Suprapubic skin (tissue), 4 donors: ENCODE results near the gene SRRM2. TPM values are rescaled to one million over a fixed set of nuclear protein-coding genes. Genes with fewer than 3 reads are reported as not detected.
A peak's percentile ranks its signal among the peaks of the same experiment; 100 is the strongest.

Experiments
- DNase-seq, 2 donors: peaks; one replicate each; pipeline ENCODE4 v3.0.0-alpha.2; 2019; ENCODE audit warnings: low spot score in 2 of 2
- H3K27ac ChIP-seq: fragments of 200-600 bp; sonication (generic); one replicate; pipeline ENCODE4 v1.5.1; 2019
- H3K27me3 ChIP-seq: fragments of 200-600 bp; sonication (generic); one replicate; pipeline ENCODE4 v1.5.1; 2019
- H3K36me3 ChIP-seq: fragments of 200-600 bp; sonication (generic); one replicate; pipeline ENCODE4 v1.5.1; 2019
- H3K4me1 ChIP-seq: fragments of 200-600 bp; sonication (generic); one replicate; pipeline ENCODE4 v1.5.1; 2019
- H3K4me3 ChIP-seq: fragments of 200-600 bp; sonication (generic); one replicate; pipeline ENCODE4 v1.5.1; 2019; ENCODE audit warnings: mild to moderate bottlenecking
- H3K9me3 ChIP-seq: fragments of 200-600 bp; sonication (generic); one replicate; pipeline ENCODE4 v1.5.1; 2019
- EP300 ChIP-seq: sonication (generic); formaldehyde crosslinking; IDR thresholded peaks from one replicate; pipeline ENCODE4 v1.6.1; 2017; ENCODE audit warnings: antibody characterized with exemption
- POLR2A ChIP-seq, 2 donors: fragments of 450-650 bp; IDR thresholded peaks; one replicate each; pipeline ENCODE4 v1.6.1; 2017; ENCODE audit warnings: antibody characterized with exemption in 2 of 2, mild to moderate bottlenecking in 2 of 2, moderate library complexity in 2 of 2
- POLR2AphosphoS5 ChIP-seq, 3 donors: sonication (generic); formaldehyde crosslinking; IDR thresholded peaks; one replicate each; pipeline ENCODE4 v1.6.1; 2017; ENCODE audit warnings: antibody characterized with exemption in 3 of 3
- WGBS: methylation state at CpG from one replicate; pipeline ENCODE4 v1.1.5; 2018; 5-methylcytosine and 5-hydroxymethylcytosine counted together
- total RNA-seq, 4 donors: library from RNA; depleted of rRNA; stranded (reverse); fragments of >200 nt; gene quantifications; one replicate each; pipeline ENCODE4 v1.1.0, GENCODE V29; 2016
- TF ChIP-seq, protein P1 (sequence below), 2 donors: fragments of 200-600 bp in 1 of 2; fragments of 450-650 bp in 1 of 2; sonication (generic) in 1 of 2; IDR thresholded peaks; one replicate each; pipeline ENCODE4 v1.5.1; 2016 to 2019; ENCODE audit warnings: antibody characterized with exemption in 2 of 2, mild to moderate bottlenecking in 1 of 2, moderate library complexity in 1 of 2

SRRM2 gene
- total RNA-seq, 4 donors from 2014 or later, result 484 to 1,595 (median 654) TPM

GRCh38 chr16:2795395-2796143 is 43.1 kb downstream of the SRRM2 start:
- H3K4me3 ChIP-seq, result no peak overlapping the region
- no peak for TF ChIP-seq POLR2A (IDR thresholded peaks at IDR 0.05)
- TF ChIP-seq POLR2AphosphoS5 (IDR thresholded peaks at IDR 0.05), result no peak
- H3K27me3 ChIP-seq, result peaks cover 44% of the 10 kb centered on the region
- H3K27ac ChIP-seq, result no peak overlapping the region
- peaks cover 3% of the 10 kb centered on the region for H3K4me1 ChIP-seq
- 54% methylated on average over 7 of the region's 7 CpGs for WGBS
- no peaks in the 10 kb centered on the region for H3K9me3 ChIP-seq
- DNase-seq, result no peak
- no peaks in the 10 kb centered on the region for H3K36me3 ChIP-seq

DNA sequence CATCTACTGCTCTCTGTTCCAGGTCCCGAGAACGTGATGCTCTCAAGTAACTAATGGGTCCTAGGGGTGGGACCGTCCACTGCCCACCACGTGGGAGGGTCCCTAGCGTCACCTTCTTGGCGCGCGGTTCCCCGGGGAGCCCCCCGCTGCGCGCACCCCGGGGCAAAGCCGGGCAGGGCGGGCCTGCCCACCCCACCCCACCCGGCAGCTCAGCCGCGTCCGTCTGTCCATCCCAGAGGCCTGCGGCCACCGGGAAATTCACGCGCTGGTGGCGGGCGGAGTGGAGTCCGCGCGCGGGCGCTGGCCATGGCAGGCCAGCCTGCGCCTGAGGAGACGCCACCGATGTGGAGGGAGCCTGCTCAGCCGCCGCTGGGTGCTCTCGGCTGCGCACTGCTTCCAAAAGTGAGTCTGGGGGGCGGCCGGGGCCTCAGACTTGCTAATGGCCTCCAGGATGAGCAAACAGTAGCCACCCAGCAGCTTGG is 46.3 kb downstream of the SRRM2 start:
- H3K9me3 ChIP-seq, result no peaks in the 10 kb centered on the region
- 56% methylated on average over 5 of the region's 39 CpGs for WGBS
- DNase-seq, result peak; percentile 54 to 70
- H3K4me3 ChIP-seq, result no peak overlapping the region
- no peak overlapping the region for H3K27ac ChIP-seq
- peaks cover 3% of the 10 kb centered on the region for H3K4me1 ChIP-seq
- TF ChIP-seq, protein P1, sequence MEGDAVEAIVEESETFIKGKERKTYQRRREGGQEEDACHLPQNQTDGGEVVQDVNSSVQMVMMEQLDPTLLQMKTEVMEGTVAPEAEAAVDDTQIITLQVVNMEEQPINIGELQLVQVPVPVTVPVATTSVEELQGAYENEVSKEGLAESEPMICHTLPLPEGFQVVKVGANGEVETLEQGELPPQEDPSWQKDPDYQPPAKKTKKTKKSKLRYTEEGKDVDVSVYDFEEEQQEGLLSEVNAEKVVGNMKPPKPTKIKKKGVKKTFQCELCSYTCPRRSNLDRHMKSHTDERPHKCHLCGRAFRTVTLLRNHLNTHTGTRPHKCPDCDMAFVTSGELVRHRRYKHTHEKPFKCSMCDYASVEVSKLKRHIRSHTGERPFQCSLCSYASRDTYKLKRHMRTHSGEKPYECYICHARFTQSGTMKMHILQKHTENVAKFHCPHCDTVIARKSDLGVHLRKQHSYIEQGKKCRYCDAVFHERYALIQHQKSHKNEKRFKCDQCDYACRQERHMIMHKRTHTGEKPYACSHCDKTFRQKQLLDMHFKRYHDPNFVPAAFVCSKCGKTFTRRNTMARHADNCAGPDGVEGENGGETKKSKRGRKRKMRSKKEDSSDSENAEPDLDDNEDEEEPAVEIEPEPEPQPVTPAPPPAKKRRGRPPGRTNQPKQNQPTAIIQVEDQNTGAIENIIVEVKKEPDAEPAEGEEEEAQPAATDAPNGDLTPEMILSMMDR (IDR thresholded peaks at IDR 0.05), result no peak
- no peak for TF ChIP-seq POLR2AphosphoS5 (IDR thresholded peaks at IDR 0.05)
- no peak for TF ChIP-seq POLR2A (IDR thresholded peaks at IDR 0.05)
- TF ChIP-seq EP300, result no peak
- peaks cover 21% of the 10 kb centered on the region for H3K27me3 ChIP-seq
- H3K36me3 ChIP-seq, result no peaks in the 10 kb centered on the region

DNA sequence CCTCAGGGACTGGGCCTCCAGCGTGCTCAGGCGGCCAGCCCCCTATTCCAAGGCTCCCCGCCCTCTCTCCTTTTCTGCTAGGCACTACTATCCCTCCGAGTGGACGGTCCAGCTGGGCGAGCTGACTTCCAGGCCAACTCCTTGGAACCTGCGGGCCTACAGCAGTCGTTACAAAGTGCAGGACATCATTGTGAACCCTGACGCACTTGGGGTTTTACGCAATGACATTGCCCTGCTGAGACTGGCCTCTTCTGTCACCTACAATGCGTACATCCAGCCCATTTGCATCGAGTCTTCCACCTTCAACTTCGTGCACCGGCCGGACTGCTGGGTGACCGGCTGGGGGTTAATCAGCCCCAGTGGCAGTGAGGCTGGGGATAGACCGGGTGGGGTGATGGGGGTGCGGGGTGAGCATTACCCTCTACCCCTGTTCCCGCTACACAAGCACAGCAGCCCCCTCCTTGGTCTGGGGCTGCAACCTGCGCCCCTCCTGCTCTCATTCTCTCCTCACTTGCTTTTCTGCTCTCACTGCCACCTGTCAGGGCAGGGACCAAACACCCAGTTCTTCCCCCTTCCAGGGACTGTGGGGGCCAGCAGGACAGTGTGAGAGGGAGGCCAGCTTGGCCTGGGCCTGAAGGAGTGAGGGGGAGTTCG is 46.9 kb downstream of the SRRM2 start:
- Histone ChIP-seq H3K36me3 (no peaks in the 10 kb centered on the region), H3K4me1 (peaks cover 3% of the 10 kb centered on the region), H3K27ac (no peak overlapping the region), H3K9me3 (no peaks in the 10 kb centered on the region), H3K4me3 (no peak overlapping the region), H3K27me3 (peaks cover 21% of the 10 kb centered on the region)
- WGBS, result 85% methylated on average over 18 of the region's 21 CpGs
- peak; percentile 37 to 65 for DNase-seq
- TF ChIP-seq POLR2AphosphoS5 (IDR thresholded peaks at IDR 0.05), result no peak
- TF ChIP-seq POLR2A (IDR thresholded peaks at IDR 0.05), result no peak
- TF ChIP-seq, protein P1 (IDR thresholded peaks at IDR 0.05), result no peak

DNA sequence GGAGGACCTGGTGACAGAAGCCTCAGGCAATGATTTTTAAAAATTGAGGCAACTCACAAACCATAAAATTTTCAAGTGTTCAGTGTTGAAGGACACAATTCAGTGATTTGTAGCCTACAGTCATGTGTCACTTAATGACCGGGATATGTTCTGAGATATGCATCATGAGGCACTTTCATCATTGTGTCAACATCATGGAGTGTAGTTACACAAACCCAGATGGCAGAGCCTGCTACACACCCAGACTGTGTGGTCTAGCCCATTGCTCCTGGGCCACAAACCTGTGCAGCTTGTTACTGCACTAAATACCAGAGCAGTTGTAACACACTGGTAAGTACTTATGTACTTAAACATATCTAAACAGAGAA is 47.4 kb downstream of the SRRM2 start:
- H3K36me3 ChIP-seq, result no peaks in the 10 kb centered on the region
- H3K27me3 ChIP-seq, result peaks cover 19% of the 10 kb centered on the region
- no peak overlapping the region for H3K27ac ChIP-seq
- WGBS, result no CpG with 5 or more reads among the region's 1 CpG
- H3K9me3 ChIP-seq, result no peaks in the 10 kb centered on the region
- H3K4me1 ChIP-seq, result peaks cover 3% of the 10 kb centered on the region
- peak in 1 of 2 donors; percentile 27 for DNase-seq
- no peak overlapping the region for H3K4me3 ChIP-seq
- TF ChIP-seq, protein P1 (IDR thresholded peaks at IDR 0.05), result no peak
- no peak for TF ChIP-seq EP300
- no peak for TF ChIP-seq POLR2AphosphoS5 (IDR thresholded peaks at IDR 0.05)
- no peak for TF ChIP-seq POLR2A (IDR thresholded peaks at IDR 0.05)

GRCh38 chr16:2803545-2804195 is 51.2 kb downstream of the SRRM2 start:
- TF ChIP-seq EP300, result no peak
- TF ChIP-seq POLR2AphosphoS5 (IDR thresholded peaks at IDR 0.05), result no peak
- TF ChIP-seq POLR2A (IDR thresholded peaks at IDR 0.05), result no peak
- TF ChIP-seq, protein P1 (IDR thresholded peaks at IDR 0.05), result no peak
- no peak overlapping the region for H3K4me3 ChIP-seq
- H3K27me3 ChIP-seq, result peaks cover 15% of the 10 kb centered on the region
- no peaks in the 10 kb centered on the region for H3K4me1 ChIP-seq
- peak in 1 of 2 donors; percentile 5 for DNase-seq
- H3K36me3 ChIP-seq, result no peaks in the 10 kb centered on the region
- WGBS, result 88% methylated on average over 3 of the region's 3 CpGs
- no peak overlapping the region for H3K27ac ChIP-seq
- H3K9me3 ChIP-seq, result no peaks in the 10 kb centered on the region
